HFFc6 (cell line): Measurements from ENCODE around the gene ATXN1. TPM values are rescaled to one million over a fixed set of nuclear protein-coding genes. Genes with fewer than 3 reads are reported as not detected.

Experiments used
- DNase-seq: peaks from one replicate; pipeline ENCODE4 v3.0.0-alpha.2; 2018
- H3K27ac Mint-ChIP-seq: 2 replicates; pipeline ENCODE4 v1.8.0; 2020; ENCODE audit warnings: mild to moderate bottlenecking, mixed read lengths
- H3K27me3 Mint-ChIP-seq: 2 replicates; pipeline ENCODE4 v1.8.0; 2021; ENCODE audit warnings: mild to moderate bottlenecking, moderate library complexity, mixed read lengths; ENCODE audit not compliant: insufficient read depth
- H3K36me3 Mint-ChIP-seq: 2 replicates; pipeline ENCODE4 v1.8.0; 2021; ENCODE audit warnings: low read depth, mixed read lengths
- H3K4me1 Mint-ChIP-seq: 2 replicates; pipeline ENCODE4 v1.8.0; 2020; ENCODE audit warnings: low read depth, mixed read lengths
- H3K4me3 Mint-ChIP-seq: 2 replicates; pipeline ENCODE4 v1.8.0; 2020; ENCODE audit warnings: mild to moderate bottlenecking, moderate library complexity, mixed read lengths
- H3K9me3 Mint-ChIP-seq: 2 replicates; pipeline ENCODE4 v1.8.0; 2020; ENCODE audit warnings: mild to moderate bottlenecking, mixed read lengths
- total RNA-seq, 6 experiments: library from RNA; stranded (reverse); fragmentation: NEBNext Ultra II Directional; extraction: Animal tissue kit (Norgen Biotek cat#: 25700); gene quantifications; 2 replicates in 1 of 6; 3 replicates in 5 of 6; pipeline ENCODE4 v1.2.3, GENCODE V29; 2021
- TF ChIP-seq, protein P1 (sequence below): fragments of 200-600 bp; sonication (generic); IDR thresholded peaks from 2 replicates; pipeline ENCODE4 v1.5.0; 2021; ENCODE audit warnings: antibody characterized with exemption, mild to moderate bottlenecking

The ATXN1 gene
- total RNA-seq, 6 experiments from 2014 or later = 28.2 to 41.5 (median 30.5) TPM

DNA sequence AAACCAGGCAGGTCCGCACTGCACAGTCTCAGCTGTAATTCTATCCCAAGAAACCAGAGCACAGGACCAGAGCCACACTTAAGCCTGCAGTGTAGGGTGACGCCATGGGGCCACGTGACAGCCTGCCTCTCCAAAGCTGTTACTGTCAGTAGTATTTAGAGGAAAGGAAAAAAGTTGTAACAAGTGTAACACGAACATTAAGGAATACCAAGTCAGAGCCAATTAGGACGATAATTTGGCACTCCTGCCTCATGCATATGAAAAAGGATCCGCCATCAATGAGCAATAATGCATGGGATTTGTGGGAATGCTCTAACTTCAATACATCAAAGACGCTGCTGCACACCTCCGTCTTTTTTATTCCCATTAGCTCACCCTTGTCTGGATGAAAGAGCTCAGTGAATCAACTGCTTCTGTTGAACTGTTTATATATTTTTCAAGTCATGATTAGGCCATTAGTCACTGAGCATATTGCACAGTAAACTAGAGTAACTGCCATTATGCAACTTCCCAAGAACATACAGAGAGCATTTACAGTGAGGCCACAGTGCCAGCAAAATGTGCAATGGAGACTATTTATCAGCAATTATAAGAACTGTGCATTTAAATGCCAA lies 79.9 kb downstream of the ATXN1 start:
- H3K4me1 Mint-ChIP-seq = peaks cover 78% of the 10 kb centered on the region
- DNase-seq = peak; percentile 92
- H3K27ac Mint-ChIP-seq = peak overlapping the region; percentile 78
- no peaks in the 10 kb centered on the region for H3K9me3 Mint-ChIP-seq
- H3K27me3 Mint-ChIP-seq = peaks cover 4% of the 10 kb centered on the region
- H3K36me3 Mint-ChIP-seq = peaks cover 6% of the 10 kb centered on the region
- H3K4me3 Mint-ChIP-seq = peak overlapping the region; percentile 56
- TF ChIP-seq, protein P1, sequence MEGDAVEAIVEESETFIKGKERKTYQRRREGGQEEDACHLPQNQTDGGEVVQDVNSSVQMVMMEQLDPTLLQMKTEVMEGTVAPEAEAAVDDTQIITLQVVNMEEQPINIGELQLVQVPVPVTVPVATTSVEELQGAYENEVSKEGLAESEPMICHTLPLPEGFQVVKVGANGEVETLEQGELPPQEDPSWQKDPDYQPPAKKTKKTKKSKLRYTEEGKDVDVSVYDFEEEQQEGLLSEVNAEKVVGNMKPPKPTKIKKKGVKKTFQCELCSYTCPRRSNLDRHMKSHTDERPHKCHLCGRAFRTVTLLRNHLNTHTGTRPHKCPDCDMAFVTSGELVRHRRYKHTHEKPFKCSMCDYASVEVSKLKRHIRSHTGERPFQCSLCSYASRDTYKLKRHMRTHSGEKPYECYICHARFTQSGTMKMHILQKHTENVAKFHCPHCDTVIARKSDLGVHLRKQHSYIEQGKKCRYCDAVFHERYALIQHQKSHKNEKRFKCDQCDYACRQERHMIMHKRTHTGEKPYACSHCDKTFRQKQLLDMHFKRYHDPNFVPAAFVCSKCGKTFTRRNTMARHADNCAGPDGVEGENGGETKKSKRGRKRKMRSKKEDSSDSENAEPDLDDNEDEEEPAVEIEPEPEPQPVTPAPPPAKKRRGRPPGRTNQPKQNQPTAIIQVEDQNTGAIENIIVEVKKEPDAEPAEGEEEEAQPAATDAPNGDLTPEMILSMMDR = no peak

DNA sequence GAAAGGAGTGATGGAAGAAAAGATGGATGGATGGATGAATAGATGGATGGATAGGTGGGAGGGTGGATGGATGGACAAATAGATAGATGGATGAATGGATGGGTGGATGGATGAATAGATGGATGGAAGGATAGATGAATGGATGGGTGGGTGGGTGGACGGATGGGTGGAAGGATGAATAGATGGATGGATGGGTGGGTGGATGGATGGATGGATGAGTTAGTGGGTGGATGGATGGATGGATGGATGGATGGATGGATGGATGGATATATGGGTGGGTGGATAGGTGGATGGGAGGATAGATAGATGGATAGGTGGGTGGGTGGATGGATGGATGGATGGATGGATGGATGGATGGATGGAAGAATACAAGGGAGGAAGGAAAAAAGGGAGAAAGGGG lies 82.2 kb downstream of the ATXN1 start:
- no peak overlapping the region for H3K27ac Mint-ChIP-seq
- DNase-seq = no peak
- no peaks in the 10 kb centered on the region for H3K9me3 Mint-ChIP-seq
- H3K4me1 Mint-ChIP-seq = peaks cover 81% of the 10 kb centered on the region
- TF ChIP-seq, protein P1 = no peak
- peaks cover 6% of the 10 kb centered on the region for H3K36me3 Mint-ChIP-seq
- H3K4me3 Mint-ChIP-seq = no peak overlapping the region
- H3K27me3 Mint-ChIP-seq = peaks cover 4% of the 10 kb centered on the region

DNA sequence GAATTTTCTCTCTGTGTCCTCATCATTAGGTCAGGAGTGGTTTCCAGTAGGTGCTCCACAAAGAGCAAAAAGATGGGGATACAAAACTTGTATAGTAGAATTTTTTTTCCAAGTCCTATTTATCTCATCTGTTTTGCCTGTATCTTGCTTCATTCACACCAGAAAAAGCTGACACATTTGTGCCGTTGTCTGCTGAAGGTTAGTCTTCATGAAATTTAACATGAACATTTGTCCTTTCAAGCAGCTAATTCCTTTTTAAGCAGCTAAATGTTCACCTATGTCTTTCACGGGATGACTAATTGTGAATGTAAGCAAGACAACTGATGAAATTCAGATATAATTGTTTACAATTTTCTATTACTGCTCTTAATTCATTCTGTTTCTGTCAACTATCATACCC lies 83.8 kb downstream of the ATXN1 start:
- TF ChIP-seq, protein P1 = no peak
- peaks cover 67% of the 10 kb centered on the region for H3K4me1 Mint-ChIP-seq

DNA sequence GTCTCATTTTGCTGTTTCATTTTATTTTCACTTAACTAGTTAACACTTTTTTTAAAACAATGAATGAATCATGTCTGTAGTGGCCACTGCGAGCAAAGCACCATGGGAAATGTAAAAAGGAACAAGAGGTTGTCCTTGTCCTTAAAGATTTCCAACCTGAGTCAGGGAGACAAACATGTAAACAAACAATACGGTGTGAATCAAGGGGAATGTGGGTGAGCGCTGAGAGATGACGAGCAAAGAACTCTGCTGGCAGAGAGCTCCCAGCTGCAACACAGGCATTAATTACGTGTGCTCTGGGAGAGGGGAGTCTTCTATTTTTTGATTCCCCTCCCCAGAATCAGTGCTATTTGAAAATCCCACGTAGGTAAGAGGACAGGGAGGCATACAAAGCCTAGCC lies 84.3 kb downstream of the ATXN1 start:
- H3K4me1 Mint-ChIP-seq = peaks cover 67% of the 10 kb centered on the region
- H3K9me3 Mint-ChIP-seq = no peaks in the 10 kb centered on the region
- H3K27ac Mint-ChIP-seq = peak overlapping the region; percentile 75
- TF ChIP-seq, protein P1 = no peak
- H3K27me3 Mint-ChIP-seq = peaks cover 4% of the 10 kb centered on the region; the same call in 1 of the 2 replicates
- DNase-seq = peak; percentile 58
- peaks cover 6% of the 10 kb centered on the region for H3K36me3 Mint-ChIP-seq
- H3K4me3 Mint-ChIP-seq = peak overlapping the region; percentile 67

More for the DNA sequence above, 83.8 kb downstream of the ATXN1 start:
- Mint-ChIP-seq H3K27me3 (peaks cover 4% of the 10 kb centered on the region; the same call in 1 of the 2 replicates), H3K4me3 (no peak overlapping the region; the same call in 1 of the 2 replicates), H3K27ac (no peak overlapping the region; the same call in 1 of the 2 replicates), H3K36me3 (peaks cover 6% of the 10 kb centered on the region), H3K9me3 (no peaks in the 10 kb centered on the region)
- no peak for DNase-seq

DNA sequence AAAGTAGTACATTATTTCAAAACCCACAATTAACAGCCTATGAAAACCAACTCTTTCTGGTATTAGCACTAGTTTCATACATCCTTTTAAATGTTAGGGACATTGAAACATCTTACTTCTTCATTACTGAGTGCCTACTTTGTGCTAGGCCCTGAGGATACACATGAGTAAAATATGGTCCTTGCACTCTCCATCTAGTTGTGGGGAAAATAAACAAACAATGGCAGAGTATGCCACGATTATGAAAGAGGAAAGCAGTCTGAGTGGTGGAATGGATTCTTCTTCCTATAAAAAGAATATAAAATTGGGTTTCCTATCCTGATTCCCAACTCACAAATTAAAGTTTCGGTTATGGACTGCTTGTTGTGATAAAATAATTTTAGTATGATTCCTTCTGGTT lies 84.9 kb downstream of the ATXN1 start:
- no peak for DNase-seq
- Mint-ChIP-seq H3K4me3 (peak overlapping the region; percentile 67), H3K4me1 (peaks cover 67% of the 10 kb centered on the region), H3K27me3 (peaks cover 4% of the 10 kb centered on the region; the same call in 1 of the 2 replicates), H3K9me3 (no peaks in the 10 kb centered on the region), H3K27ac (peak overlapping the region; percentile 75), H3K36me3 (peaks cover under 1% of the 10 kb centered on the region)
- TF ChIP-seq, protein P1 = no peak
